PC-9 (cell line): Measurements from ENCODE around the gene SKI. TPM values are rescaled to one million over a fixed set of nuclear protein-coding genes. Genes with fewer than 3 reads are reported as not detected.

Experiments used
- BruUV-seq: library from RNA; stranded (reverse); fragments of 400-500 nt; replicated peaks from 2 replicates; lab custom pipeline; 2021; lab: Mats Ljungman, UMichigan
- CTCF ChIA-PET: fragments of 300-600 bp; sonication (Branson Sonifier 250); formaldehyde crosslinking; loops from one replicate; lab custom pipeline; 2022; ENCODE audit warnings: antibody characterized with exemption; lab: Charles Lee
- POLR2A ChIA-PET: fragments of 300-600 bp; sonication (Branson Sonifier 250); formaldehyde crosslinking; loops from one replicate; lab custom pipeline; 2022; ENCODE audit warnings: antibody characterized with exemption; ENCODE audit not compliant: unreplicated experiment; lab: Charles Lee
- DNase-seq, 2 experiments: peaks; one replicate each; pipeline versions ENCODE4 v3.0.0 to v3.0.0-alpha.2; 2015 to 2022; ENCODE audit warnings: mixed read lengths in 1 of 2
- H2AFZ ChIP-seq: fragments of 200-600 bp; sonication (generic); 2 replicates; pipeline ENCODE4 v1.8.1; 2017; ENCODE audit warnings: antibody characterized with exemption
- H3F3A ChIP-seq: fragments of 200-600 bp; sonication (generic); 2 replicates; pipeline ENCODE4 v1.8.1; 2017; ENCODE audit warnings: antibody characterized with exemption, mild to moderate bottlenecking, low read depth; ENCODE audit not compliant: insufficient read depth
- H3K27ac ChIP-seq: fragments of 200-600 bp; sonication (generic); 2 replicates; pipeline ENCODE4 v1.6.1; 2016; ENCODE audit warnings: mixed run types
- H3K27me3 ChIP-seq: fragments of 200-600 bp; sonication (generic); 2 replicates; pipeline ENCODE4 v1.6.1; 2016; ENCODE audit warnings: low read depth, mixed run types; ENCODE audit not compliant: insufficient read depth
- H3K36me3 ChIP-seq: fragments of 200-600 bp; sonication (generic); 2 replicates; pipeline ENCODE4 v1.6.1; 2016; ENCODE audit warnings: low read depth, mixed run types
- H3K4me1 ChIP-seq: fragments of 200-600 bp; sonication (generic); replicated peaks from 2 replicates; pipeline ENCODE4 v1.6.1; 2016; ENCODE audit warnings: mixed run types; ENCODE audit not compliant: insufficient read depth
- H3K4me2 ChIP-seq: fragments of 200-600 bp; sonication (generic); 2 replicates; pipeline ENCODE4 v1.6.1; 2017; ENCODE audit warnings: mixed run types
- H3K4me3 ChIP-seq: fragments of 200-600 bp; sonication (generic); 2 replicates; pipeline ENCODE4 v1.6.1; 2016; ENCODE audit warnings: mixed run types
- H3K79me2 ChIP-seq: fragments of 200-600 bp; sonication (generic); 2 replicates; pipeline ENCODE4 v1.6.1; 2017; ENCODE audit warnings: low read depth, mixed run types
- H3K9me2 ChIP-seq: fragments of 200-600 bp; sonication (generic); 2 replicates; pipeline ENCODE4 v1.8.1; 2017; ENCODE audit warnings: mild to moderate bottlenecking; ENCODE audit not compliant: insufficient read depth
- H3K9me3 ChIP-seq: fragments of 200-600 bp; sonication (generic); 2 replicates; pipeline ENCODE4 v1.8.1; 2016; ENCODE audit warnings: low read depth; ENCODE audit not compliant: insufficient read depth
- H4K20me1 ChIP-seq: fragments of 200-600 bp; sonication (generic); 2 replicates; pipeline ENCODE4 v1.8.1; 2017; ENCODE audit not compliant: insufficient read depth
- CTCF ChIP-seq: fragments of 200-600 bp; sonication (generic); conservative IDR thresholded peaks from 2 replicates; pipeline ENCODE4 v1.6.1; 2017; ENCODE audit warnings: mixed run types, antibody characterized with exemption, mild to moderate bottlenecking, moderate library complexity
- EZH2 ChIP-seq: fragments of 200-600 bp; sonication (generic); IDR thresholded peaks from 2 replicates; pipeline ENCODE4 v1.8.0; 2017; ENCODE audit warnings: antibody characterized with exemption, low read depth
- intact Hi-C: fragments of 100-400 bp; cut with micrococcal nuclease; formaldehyde crosslinking; loops from one replicate; pipeline ENCODE4 v1.10.0; 2022; ENCODE audit not compliant: unreplicated experiment
- total RNA-seq: library from RNA; stranded (reverse); gene quantifications from 2 replicates; pipeline ENCODE4 v1.2.3, GENCODE V29; 2021

The SKI gene
- total RNA-seq, 1 experiment from 2014 or later: 36.2 TPM

- DNase-seq: no peak
- no peaks in the 10 kb centered on the region for H3K36me3 ChIP-seq
- H2AFZ ChIP-seq: no peak overlapping the region
- no peak overlapping the region for H3K27ac ChIP-seq
- ChIA-PET POLR2A (no interaction called here), CTCF (interaction anchor here (0.7 kb wide), 1 partner anchor 10 kb away, joined by 4 read pairs; no protein-coding TSS in a partner anchor)
- no TSS peak for BruUV-seq
- no peak for TF ChIP-seq CTCF
- no peak for TF ChIP-seq EZH2
- no peak overlapping the region for H3K4me2 ChIP-seq
- no peaks in the 10 kb centered on the region for H3K4me1 ChIP-seq
- H3K9me2 ChIP-seq: no peaks in the 10 kb centered on the region
- intact Hi-C loops: no loop called here
- 0 out of 2 replicates have a peak, but pooled peaks cover 7% of the 10 kb centered on the region for H3F3A ChIP-seq
- H3K4me3 ChIP-seq: no peak overlapping the region
- no peaks in the 10 kb centered on the region for H3K27me3 ChIP-seq
- peaks cover 60% of the 10 kb centered on the region for H3K79me2 ChIP-seq
- no peaks in the 10 kb centered on the region for H3K9me3 ChIP-seq
- H4K20me1 ChIP-seq: peaks cover 57% of the 10 kb centered on the region
Observed at GRCh38 chr1:2275796-2276536, 47.8 kb downstream of the SKI start.

GRCh38 chr1:2276803-2277580, 48.9 kb downstream of the SKI start:
- Histone ChIP-seq H4K20me1 (peaks cover 47% of the 10 kb centered on the region), H3K4me3 (no peak overlapping the region), H3F3A (0 out of 2 replicates have a peak, but pooled peaks cover 7% of the 10 kb centered on the region), H3K79me2 (peaks cover 50% of the 10 kb centered on the region), H3K9me3 (no peaks in the 10 kb centered on the region), H2AFZ (no peak overlapping the region), H3K9me2 (no peaks in the 10 kb centered on the region), H3K36me3 (no peaks in the 10 kb centered on the region), H3K4me2 (no peak overlapping the region), H3K27ac (no peak overlapping the region), H3K27me3 (no peaks in the 10 kb centered on the region), H3K4me1 (no peaks in the 10 kb centered on the region)
- no TSS peak for BruUV-seq
- ChIA-PET POLR2A (no interaction called here), CTCF (no interaction called here)
- TF ChIP-seq EZH2 (no peak), CTCF (no peak)
- intact Hi-C loops: no loop called here
- no peak for DNase-seq

- intact Hi-C loops: no loop called here
- H2AFZ ChIP-seq: no peak overlapping the region
Observed at GRCh38 chr1:2277741-2278488, 49.8 kb downstream of the SKI start.

More at GRCh38 chr1:2277741-2278488, 49.8 kb downstream of the SKI start:
- no TSS peak for BruUV-seq
- 0 out of 2 replicates have a peak, but pooled peaks cover 7% of the 10 kb centered on the region for H3F3A ChIP-seq
- no peaks in the 10 kb centered on the region for H3K27me3 ChIP-seq
- H3K4me2 ChIP-seq: no peak overlapping the region
- no peak for DNase-seq
- no peak overlapping the region for H3K27ac ChIP-seq
- H3K4me1 ChIP-seq: no peaks in the 10 kb centered on the region
- no peaks in the 10 kb centered on the region for H3K36me3 ChIP-seq
- CTCF ChIA-PET: no interaction called here
- POLR2A ChIA-PET: no interaction called here
- H3K9me2 ChIP-seq: no peaks in the 10 kb centered on the region
- TF ChIP-seq EZH2 (no peak), CTCF (no peak)
- H3K79me2 ChIP-seq: peaks cover 40% of the 10 kb centered on the region
- no peaks in the 10 kb centered on the region for H3K9me3 ChIP-seq
- no peak overlapping the region for H3K4me3 ChIP-seq
- peaks cover 37% of the 10 kb centered on the region for H4K20me1 ChIP-seq
